NCI-H2081 (cell line): ENCODE measurements around the gene P2RX4.
"Not testable (repeated sequence)": the region's sequence is repeated elsewhere in the genome, so short reads cannot be mapped to it uniquely, and the experiment has no call there.

Experiments used
- DNase-seq, 2 experiments: peaks; one replicate each; lab custom pipeline; 2025; lab: John Stamatoyannopoulos, UW

The P2RX4 gene

GRCh38 chr12:121188227-121188626, 21.7 kb upstream of the P2RX4 start:
- DNase-seq, result no peak

GRCh38 chr12:121189131-121189530, 20.8 kb upstream of the P2RX4 start:
- no peak for DNase-seq

GRCh38 chr12:121189619-121190155, 20.2 kb upstream of the P2RX4 start:
- no peak for DNase-seq

- DNase-seq, result no peak
Measured at GRCh38 chr12:121190523-121191031, 19.4 kb upstream of the P2RX4 start.

- no peak for DNase-seq
Measured at GRCh38 chr12:121191151-121191550, 18.8 kb upstream of the P2RX4 start.

- DNase-seq, result no peak
Measured at GRCh38 chr12:121196902-121197301, 13.0 kb upstream of the P2RX4 start.

GRCh38 chr12:121198949-121199348, 11.0 kb upstream of the P2RX4 start:
- no peak for DNase-seq

- not testable (repeated sequence) for DNase-seq
Measured at GRCh38 chr12:121201140-121201539, 8.8 kb upstream of the P2RX4 start.

- peak; percentile 56 to 82 for DNase-seq
Measured at GRCh38 chr12:121202407-121203355, 7.2 kb upstream of the P2RX4 start.

- no peak for DNase-seq
Measured at GRCh38 chr12:121203482-121203881, 6.4 kb upstream of the P2RX4 start.

- no peak for DNase-seq
Measured at GRCh38 chr12:121205491-121205890, 4.4 kb upstream of the P2RX4 start.

- not testable (repeated sequence) for DNase-seq
Measured at GRCh38 chr12:121208571-121208970, 1.4 kb upstream of the P2RX4 start.

- DNase-seq, result no peak
Measured at GRCh38 chr12:121209221-121209620, 708 bp upstream of the P2RX4 start.

- DNase-seq, result no peak
Measured at GRCh38 chr12:121212875-121213274, 2.9 kb downstream of the P2RX4 start.

GRCh38 chr12:121214166-121214777, 4.3 kb downstream of the P2RX4 start:
- no peak for DNase-seq

- no peak for DNase-seq
Measured at GRCh38 chr12:121214855-121215745, 5.2 kb downstream of the P2RX4 start.

- DNase-seq, result no peak
Measured at GRCh38 chr12:121216102-121216501, 6.2 kb downstream of the P2RX4 start.

- no peak for DNase-seq
Measured at GRCh38 chr12:121217063-121217462, 7.1 kb downstream of the P2RX4 start.

GRCh38 chr12:121217761-121218160, 7.8 kb downstream of the P2RX4 start:
- no peak for DNase-seq

- DNase-seq, result peak in 1 of 2 experiments; percentile 28
Measured at GRCh38 chr12:121218588-121219352, 8.8 kb downstream of the P2RX4 start.
